NCI-H345 (cell line): Measurements from ENCODE around the gene MAMDC4.
"Not testable (repeated sequence)": the region's sequence is repeated elsewhere in the genome, so short reads cannot be mapped to it uniquely, and the experiment has no call there.

Experiments used
- DNase-seq: peaks from one replicate; lab custom pipeline; 2025; lab: John Stamatoyannopoulos, UW

Gene MAMDC4

GRCh38 chr9:136851941-136852663 is at the start of gene MAMDC4:
MAMDC4 (plus strand) TSS chr9:136852346; CDS start chr9:136852417, 71 bp downstream.
- no peak for DNase-seq

- DNase-seq: not testable (repeated sequence)
These were observed 49.1 kb upstream of the MAMDC4 start for GRCh38 chr9:136803009-136803550.

DNA sequence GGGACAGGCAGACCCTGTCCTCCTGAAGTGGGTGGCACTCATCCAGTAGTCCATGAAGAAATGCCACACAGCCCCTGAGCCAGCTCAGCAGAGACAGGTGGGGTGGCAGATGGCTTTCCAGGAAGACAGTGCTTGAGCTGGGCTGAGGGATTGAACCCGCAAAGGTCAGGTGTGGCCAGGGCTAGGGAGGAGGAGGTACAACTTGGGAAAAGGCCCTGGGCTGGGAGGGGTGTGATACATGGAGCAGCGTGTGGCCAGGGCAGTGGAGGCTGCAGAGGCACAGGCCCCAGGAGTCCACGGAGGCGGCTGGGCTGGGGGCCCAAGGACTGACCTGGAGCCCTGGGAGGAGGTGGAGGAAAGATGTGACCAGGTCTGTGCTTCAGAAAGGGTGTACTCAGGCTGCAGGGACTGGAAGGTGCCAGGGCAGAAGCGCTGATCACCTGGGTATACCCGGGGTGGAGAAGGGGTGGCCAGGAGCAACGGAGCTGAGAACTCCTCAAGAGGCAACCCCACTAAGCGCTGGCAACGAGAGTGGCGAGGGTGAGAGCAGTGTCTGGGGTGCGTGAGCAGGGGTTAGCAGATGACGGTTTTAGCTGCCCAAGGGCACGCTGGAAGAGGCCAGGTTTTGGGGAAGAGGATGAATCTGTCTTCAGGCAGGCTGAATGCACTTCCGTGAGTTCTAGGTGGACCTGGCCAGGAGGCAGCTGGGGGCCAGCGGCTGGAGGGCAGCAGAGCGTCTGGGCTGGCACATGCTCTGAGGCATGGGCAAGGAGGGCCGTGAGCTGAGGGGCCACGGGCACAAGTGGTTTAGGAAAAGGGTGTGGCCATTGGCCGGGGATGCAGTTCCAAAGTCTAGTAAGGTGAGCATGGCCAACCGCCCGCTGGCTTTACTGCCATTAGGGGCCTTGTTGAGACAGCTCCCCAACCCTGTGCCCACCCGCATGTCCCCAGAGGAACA is 48.3 kb upstream of the MAMDC4 start:
- DNase-seq: no peak

GRCh38 chr9:136804509-136805206 is 47.5 kb upstream of the MAMDC4 start:
- DNase-seq: no peak

DNA sequence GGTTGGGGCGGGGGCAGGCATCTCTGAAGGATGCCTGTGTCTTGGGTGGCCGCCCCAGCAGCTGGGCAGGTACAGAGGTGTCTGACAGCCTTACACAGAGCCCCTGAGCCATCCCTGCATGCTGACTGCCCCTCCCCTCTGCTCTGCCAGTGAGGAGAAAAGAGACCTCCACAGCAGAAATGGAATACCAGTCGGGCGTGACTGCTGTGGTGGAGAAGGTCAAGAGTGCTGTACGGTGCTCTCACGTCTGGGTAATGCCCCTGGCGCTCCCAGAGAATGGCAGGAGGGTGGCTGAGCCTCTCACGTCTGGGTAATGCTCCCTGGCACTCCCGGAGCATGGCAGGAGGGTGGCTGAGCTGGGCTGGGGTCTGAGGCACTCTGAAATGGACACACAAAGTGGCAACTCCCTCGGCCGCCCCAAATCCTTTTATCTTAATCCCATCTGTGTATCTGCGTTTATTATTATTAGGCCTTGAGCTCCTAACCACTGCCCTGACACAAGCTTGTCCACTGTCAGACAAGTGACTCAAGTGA is 46.9 kb upstream of the MAMDC4 start:
- DNase-seq: no peak

DNA sequence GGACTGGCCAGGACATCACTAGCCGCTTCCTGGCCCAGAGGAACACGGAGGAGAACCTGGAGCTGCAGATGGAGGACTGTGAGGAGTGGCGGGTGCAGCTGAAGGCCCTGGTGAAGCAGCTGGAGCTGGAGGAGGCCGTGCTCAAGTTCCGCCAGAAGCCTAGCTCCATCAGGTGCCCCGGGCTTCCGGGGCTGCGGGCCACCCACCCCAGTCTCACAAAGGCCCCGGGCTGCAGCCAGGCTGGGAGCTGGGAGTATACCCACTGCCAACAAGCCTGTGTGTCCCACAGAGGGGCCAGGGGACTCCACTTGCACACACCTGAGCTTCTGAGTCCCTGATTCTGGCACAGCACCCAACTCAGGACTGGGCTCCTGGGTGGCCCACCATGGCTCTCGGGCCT is 46.1 kb upstream of the MAMDC4 start:
- no peak for DNase-seq

DNA sequence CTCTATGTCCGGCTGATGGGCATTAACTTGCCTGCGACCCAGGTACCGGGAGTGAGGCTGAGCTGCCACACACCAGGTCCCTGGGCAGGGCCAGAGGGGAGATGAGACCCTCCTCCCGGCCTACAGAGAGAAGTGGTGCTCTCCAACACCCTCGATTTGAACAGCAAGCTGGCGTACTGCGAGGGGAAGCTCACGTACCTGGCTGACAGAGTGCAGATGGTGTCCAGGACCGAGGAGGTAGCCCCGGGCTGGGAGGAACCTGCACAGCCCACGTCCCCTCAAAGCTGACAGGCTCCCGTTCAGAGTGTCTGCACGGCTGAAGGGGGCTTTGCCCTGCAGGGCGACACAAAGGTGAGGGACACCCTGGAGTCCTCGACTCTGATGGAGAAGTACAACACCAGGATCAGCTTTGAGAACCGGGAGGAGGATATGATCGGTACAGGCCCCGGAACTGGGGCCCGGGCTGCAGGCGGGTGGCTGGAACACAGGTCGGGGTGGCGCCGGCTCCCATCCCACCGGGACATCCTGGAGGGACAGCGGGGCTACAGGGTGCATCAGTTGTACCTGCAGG is 45.4 kb upstream of the MAMDC4 start:
- DNase-seq: no peak

- DNase-seq: peak; percentile 84
These were observed 44.7 kb upstream of the MAMDC4 start, which contains the start of gene RABL6 for GRCh38 chr9:136807281-136808074. RABL6 (plus strand) TSS chr9:136807948; CDS start chr9:136808197, 249 bp downstream.

DNA sequence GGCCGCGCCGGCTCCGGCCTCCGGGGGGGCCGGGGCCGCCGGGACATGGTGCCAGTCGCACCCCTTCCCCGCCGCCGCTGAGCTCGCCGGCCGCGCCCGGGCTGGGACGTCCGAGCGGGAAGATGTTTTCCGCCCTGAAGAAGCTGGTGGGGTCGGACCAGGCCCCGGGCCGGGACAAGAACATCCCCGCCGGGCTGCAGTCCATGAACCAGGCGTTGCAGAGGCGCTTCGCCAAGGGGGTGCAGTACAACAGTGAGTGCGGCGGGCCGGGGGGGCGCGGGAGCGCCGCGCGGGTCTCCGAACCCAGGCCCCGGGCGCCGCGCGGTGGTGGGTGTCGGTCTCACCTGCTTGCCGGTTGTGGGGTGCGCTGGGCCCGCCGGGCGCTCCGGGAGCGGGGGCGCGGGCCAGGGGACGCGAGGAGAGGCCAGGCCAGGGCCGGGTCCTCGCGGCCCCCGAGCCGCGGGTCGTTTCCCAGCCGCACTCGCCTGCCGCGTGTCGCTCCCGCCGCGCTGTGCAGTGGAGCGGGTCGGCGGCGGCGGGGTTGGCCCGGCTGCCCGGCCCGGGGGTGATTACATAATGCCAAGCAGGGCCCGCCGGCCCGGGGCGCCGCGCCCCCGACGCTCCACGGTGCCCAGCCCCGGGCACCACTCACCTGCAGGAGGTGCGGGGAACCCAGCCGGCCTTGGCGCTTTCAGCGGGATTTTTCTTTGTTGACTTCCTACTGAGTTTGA is 43.9 kb upstream of the MAMDC4 start:
- peak; percentile 35 for DNase-seq

- DNase-seq: no peak
These were observed 43.4 kb upstream of the MAMDC4 start for GRCh38 chr9:136808806-136809158.

DNA sequence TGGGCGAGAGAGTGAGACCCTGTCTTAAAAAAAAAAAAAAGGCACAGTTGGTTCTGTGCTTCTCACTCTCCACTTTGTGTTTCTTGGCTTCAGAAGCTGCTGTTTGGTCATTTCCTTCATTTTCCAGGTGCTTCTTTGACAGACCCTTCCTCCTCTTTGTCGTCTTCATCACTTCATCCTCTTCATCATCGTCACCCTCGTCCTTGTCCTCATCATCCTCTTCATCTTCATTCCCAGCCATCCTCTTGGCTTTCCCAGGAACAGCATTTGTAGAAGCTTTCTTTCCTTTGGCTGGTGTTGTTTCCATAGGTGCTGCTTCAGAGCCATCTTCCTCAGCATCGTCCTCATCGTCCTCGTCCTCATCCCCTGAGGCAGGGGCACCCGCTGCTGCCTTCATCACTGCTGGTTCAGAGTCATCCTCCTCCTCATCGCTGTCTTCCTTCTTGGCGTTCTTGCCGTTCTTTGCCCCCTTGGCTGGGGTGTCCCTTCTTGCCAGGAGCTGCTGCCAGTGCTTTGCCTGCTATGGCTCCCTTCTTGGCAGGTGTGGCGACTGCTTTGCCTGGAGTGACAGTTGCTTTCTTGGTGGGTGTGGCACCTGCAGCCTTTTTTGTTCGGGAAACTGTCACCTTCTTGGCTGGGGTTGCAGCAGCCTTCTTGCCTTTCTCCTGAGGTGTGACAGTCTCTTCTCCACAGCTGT is 37.3 kb upstream of the MAMDC4 start:
- no peak for DNase-seq

GRCh38 chr9:136815422-136815782 is 36.7 kb upstream of the MAMDC4 start:
- no peak for DNase-seq

DNA sequence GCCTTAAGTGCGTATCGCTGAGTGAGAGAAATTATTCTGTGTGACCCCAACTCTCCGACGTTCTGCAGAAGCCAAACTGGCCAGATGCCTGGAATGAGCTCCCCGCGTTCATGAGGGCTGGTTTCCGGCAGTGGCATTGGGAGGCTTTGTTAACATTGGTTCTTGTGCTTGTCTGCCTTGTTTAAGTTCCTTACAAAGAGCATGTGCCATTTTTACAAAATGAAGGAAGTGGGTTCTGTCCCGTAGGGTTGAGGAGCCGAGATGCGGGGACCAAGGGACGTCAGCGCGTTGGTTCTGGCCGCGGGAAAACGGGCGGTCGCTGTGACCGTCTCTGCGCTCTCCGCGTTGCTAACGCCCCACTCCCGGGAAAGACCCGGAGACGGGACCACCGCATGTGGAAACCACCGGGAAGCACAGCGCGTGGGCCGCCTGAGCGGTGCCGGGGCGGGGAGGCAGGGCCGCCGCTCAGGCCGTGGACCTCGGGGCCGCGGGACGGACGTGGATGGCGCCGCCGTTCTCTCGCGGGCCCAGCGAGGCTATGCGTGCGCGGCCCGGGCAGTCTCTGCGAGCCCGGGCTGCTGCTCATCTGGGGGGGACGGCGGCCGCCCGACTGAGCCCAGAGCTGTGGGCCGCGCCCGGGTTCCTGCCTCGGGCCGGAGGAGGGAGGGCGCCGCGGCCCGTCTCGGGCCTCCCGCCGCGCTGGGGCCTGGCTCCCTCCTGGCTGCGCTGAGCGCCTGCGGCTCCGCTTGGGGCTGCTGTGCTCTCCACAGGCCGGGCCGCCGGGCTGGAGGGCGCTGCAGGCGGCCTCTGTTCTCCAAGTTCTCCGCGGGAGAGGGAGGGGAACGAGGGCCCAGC is 30.9 kb upstream of the MAMDC4 start:
- no peak for DNase-seq

DNA sequence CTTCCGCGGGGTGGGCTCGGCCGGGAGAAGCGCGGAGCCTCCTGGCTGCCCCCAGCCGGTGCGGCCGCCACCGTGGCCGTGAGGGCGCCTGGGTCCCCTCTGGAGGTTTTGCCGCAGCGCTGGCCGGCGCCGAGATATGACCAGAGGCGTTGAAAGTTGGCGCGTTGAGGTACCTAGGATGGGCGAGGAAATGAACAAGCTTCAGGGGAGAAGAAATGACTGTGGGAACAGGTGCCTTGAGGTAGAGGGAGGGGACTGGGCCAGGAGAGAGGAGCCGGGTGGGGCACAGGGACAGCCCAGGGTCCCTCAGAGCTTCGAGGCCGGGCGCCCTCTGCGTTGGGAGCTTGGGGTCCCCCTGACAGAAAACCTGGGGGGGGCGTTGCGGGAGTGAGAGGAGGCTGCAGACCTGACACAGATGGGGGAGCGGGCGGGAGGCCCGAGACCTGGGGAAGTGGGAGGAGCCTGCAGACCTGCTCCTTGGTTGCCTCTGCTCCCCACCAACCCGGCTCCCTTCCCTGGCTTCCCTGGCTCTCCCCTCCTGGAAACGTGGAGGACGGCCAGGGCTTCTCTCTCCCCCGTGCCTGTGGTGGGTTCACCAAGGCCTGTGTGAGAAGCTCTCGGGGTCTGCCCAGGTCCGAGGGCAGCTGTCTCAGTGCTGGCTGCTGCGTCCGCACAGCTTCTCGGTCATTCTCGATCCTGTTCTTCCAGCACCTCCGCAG is 30.2 kb upstream of the MAMDC4 start:
- no peak for DNase-seq

GRCh38 chr9:136823136-136824046 is 28.8 kb upstream of the MAMDC4 start:
- DNase-seq: no peak

GRCh38 chr9:136824496-136825225 is 27.5 kb upstream of the MAMDC4 start:
- DNase-seq: no peak
